ENCODE results near the gene TRIM32. TPM values are rescaled to one million over a fixed set of nuclear protein-coding genes. Genes with fewer than 3 reads are reported as not detected.
A peak's percentile ranks its signal among the peaks of the same experiment; 100 is the strongest.

TRIM32 gene
- total and polyA plus RNA-seq, 2 of the 13 experiments (the other 11 are each of a cell fraction or from before 2014, with no cell fraction given), result 6.5 to 7.7 TPM

- H3K4me2 ChIP-seq (ENCODE audit: low read depth, low read length), result no peak overlapping the region
- peaks cover 2 to 3% of the 10 kb centered on the region in 2 experiments; a peak in 1 of 5 replicates for H3K27me3 ChIP-seq (ENCODE audit: control insufficient read depth in 1 of 2, insufficient read depth in 2 of 2, low read length in 2 of 2)
- intact Hi-C loops (cut with micrococcal nuclease; ENCODE audit: unreplicated experiment) (no loop called here), in situ Hi-C loops (cut with HindIII; ENCODE audit: extremely low pct_ligation_motif_present, low pct_unique_long_range_greater_than_20kb) (loop anchor here (25.0 kb wide), 1 partner anchor 671 kb away; the partner anchor contains the start of gene ASTN2)
- no peaks in the 10 kb centered on the region for H3K36me3 ChIP-seq (replicated peaks in 1 of 2; ENCODE audit: control insufficient read depth in 1 of 2, insufficient read depth in 2 of 2, low read length in 2 of 2)
- H3K9ac ChIP-seq (ENCODE audit: insufficient read depth, low read depth, low read length), result no peak overlapping the region
- FAIRE-seq, result no peak
- H4K20me1 ChIP-seq (ENCODE audit: insufficient read depth, low read length), result no peaks in the 10 kb centered on the region
- TF ChIP-seq SMAD3 (CRISPR knock-in tag; IDR thresholded peaks at IDR 0.05) (no peak), MNT (IDR thresholded peaks at IDR 0.05) (peak; percentile 38), ZNF629 (CRISPR knock-in tag; conservative IDR thresholded peaks at IDR 0.05) (no peak), ATF5 (CRISPR knock-in tag; IDR thresholded peaks at IDR 0.05; ENCODE audit: low read depth) (no peak)
- WGBS (ENCODE audit: low lambda C conversion rate), result 2% methylated on average over 2 of the region's 2 CpGs
- ChIA-PET CTCF (ENCODE audit: low intra/inter-chr PET ratio, low total read pairs) (no interaction called here), POLR2A (no interaction called here)
- H3K4me1 ChIP-seq (ENCODE audit: insufficient read depth, low read length), result no peaks in the 10 kb centered on the region
- H3K79me2 ChIP-seq (ENCODE audit: insufficient read depth, low read length), result no peaks in the 10 kb centered on the region
- no peaks in the 10 kb centered on the region for H3K9me3 ChIP-seq (ENCODE audit: low read length)
- no peak for DNase-seq (ENCODE audit: low spot score)
- H2AFZ ChIP-seq (ENCODE audit: low read length), result no peak overlapping the region
- no TSS peak for BruUV-seq (replicated peaks)
- ATAC-seq, result no peak
- no peak overlapping the region for H3K4me3 ChIP-seq (replicated peaks in 1 of 3; ENCODE audit: insufficient read depth in 1 of 3, low read depth in 2 of 3, low read length in 3 of 3)
- H3K27ac ChIP-seq (ENCODE audit: extremely low read length, insufficient read depth, low read length), result no peak overlapping the region
Observed at GRCh38 chr9:116741742-116742141, 54.6 kb downstream of the TRIM32 start.

- BruUV-seq (replicated peaks), result no TSS peak
- no peak for TF ChIP-seq POLR2AphosphoS2 (IDR thresholded peaks at IDR 0.05; ENCODE audit: low read depth, low read length)
- TF ChIP-seq GZF1 (CRISPR knock-in tag; IDR thresholded peaks at IDR 0.05), result no peak
- no peaks in the 10 kb centered on the region for H3K9me3 ChIP-seq (ENCODE audit: low read length)
- H3K36me3 ChIP-seq (replicated peaks in 1 of 2; ENCODE audit: control insufficient read depth in 1 of 2, insufficient read depth in 2 of 2, low read length in 2 of 2), result no peaks in the 10 kb centered on the region
- ChIA-PET CTCF (ENCODE audit: low intra/inter-chr PET ratio, low total read pairs) (no interaction called here), POLR2A (no interaction called here)
- intact Hi-C loops (cut with micrococcal nuclease; ENCODE audit: unreplicated experiment), result no loop called here
- H4K20me1 ChIP-seq (ENCODE audit: insufficient read depth, low read length), result no peaks in the 10 kb centered on the region
- H3K4me2 ChIP-seq (ENCODE audit: low read depth, low read length), result no peak overlapping the region
- no peak overlapping the region for H3K9ac ChIP-seq (ENCODE audit: insufficient read depth, low read depth, low read length)
- in situ Hi-C loops (cut with HindIII; ENCODE audit: extremely low pct_ligation_motif_present, low pct_unique_long_range_greater_than_20kb), result loop anchor here (25.0 kb wide), 1 partner anchor 663 kb away; the partner anchor contains the start of gene ASTN2
- H3K27me3 ChIP-seq (ENCODE audit: control insufficient read depth in 1 of 2, insufficient read depth in 2 of 2, low read length in 2 of 2), result peaks cover 1 to 3% of the 10 kb centered on the region in 2 experiments; a peak in 2 of 5 replicates
- ATAC-seq, result no peak
- no peak overlapping the region for H3K27ac ChIP-seq (ENCODE audit: extremely low read length, insufficient read depth, low read length)
- 36% methylated on average over 3 of the region's 3 CpGs for WGBS (ENCODE audit: low lambda C conversion rate)
- no peaks in the 10 kb centered on the region for H3K79me2 ChIP-seq (ENCODE audit: insufficient read depth, low read length)
- H3K4me1 ChIP-seq (ENCODE audit: insufficient read depth, low read length), result no peaks in the 10 kb centered on the region
- H2AFZ ChIP-seq (ENCODE audit: low read length), result no peak overlapping the region
- no peak overlapping the region for H3K4me3 ChIP-seq (replicated peaks in 1 of 3; ENCODE audit: insufficient read depth in 1 of 3, low read depth in 2 of 3, low read length in 3 of 3)
- DNase-seq (ENCODE audit: low spot score), result no peak
- no peak for FAIRE-seq
Observed at GRCh38 chr9:116749176-116749575, 62.1 kb downstream of the TRIM32 start.
